ENCODE measurements around the gene E2F6. TPM values are rescaled to one million over a fixed set of nuclear protein-coding genes. Genes with fewer than 3 reads are reported as not detected.

The E2F6 gene
- total RNA-seq, 8 experiments from 2014 or later = 10.7 to 22.5 (median 13.7) TPM

GRCh38 chr2:11417946-11418585 is 47.9 kb downstream of the E2F6 start:
- 10 to 92% (median 35%) methylated on average over 2 to 8 of the region's 8 CpGs for WGBS, 10 experiments
- Histone ChIP-seq H3K27ac (no peak overlapping the region), H3K4me3 (no peak overlapping the region), H3K4me1 (replicated peaks in 1 of 2) (no peaks in the 10 kb centered on the region)
- in situ Hi-C loops (cut with MboI; ENCODE audit: low pct_unique_long_range_greater_than_20kb in 2 of 9, low sequenced_read_pairs in 9 of 9, unreplicated experiment in 9 of 9) = loop anchor here in 3 of 9 experiments (25.0 kb wide), 4 partner anchors 156 to 581 kb away; a partner anchor contains a TSS
- peak in 3 of 8 experiments; percentile 18 to 74 (median 74) for ATAC-seq (replicated peaks in 6 of 8)

GRCh38 chr2:11416931-11417330 is 49.0 kb downstream of the E2F6 start:
- Histone ChIP-seq H3K27ac (no peak overlapping the region), H3K4me1 (replicated peaks in 1 of 2) (no peaks in the 10 kb centered on the region), H3K4me3 (no peak overlapping the region)
- in situ Hi-C loops (cut with MboI; ENCODE audit: low pct_unique_long_range_greater_than_20kb in 2 of 9, low sequenced_read_pairs in 9 of 9, unreplicated experiment in 9 of 9) = loop anchor here in 3 of 9 experiments (25.0 kb wide), 4 partner anchors 155 to 580 kb away; a partner anchor contains a TSS
- no peak for ATAC-seq (replicated peaks in 6 of 8)
- 100% methylated on average over 1 to 2 of the region's 2 CpGs; no CpG with 5 or more reads in 6 of the 10 experiments for WGBS, 10 experiments

- WGBS, 10 experiments = 82 to 100% (median 100%) methylated on average over 1 to 2 of the region's 2 CpGs; no CpG with 5 or more reads in 5 of the 10 experiments
- Histone ChIP-seq H3K4me3 (no peak overlapping the region), H3K4me1 (replicated peaks in 1 of 2) (peaks cover 0 to 3% of the 10 kb centered on the region in 2 donors), H3K27ac (no peak overlapping the region)
- no peak for ATAC-seq (replicated peaks in 6 of 8)
- in situ Hi-C loops (cut with MboI; ENCODE audit: low pct_unique_long_range_greater_than_20kb in 2 of 9, low sequenced_read_pairs in 9 of 9, unreplicated experiment in 9 of 9) = loop anchor here in 3 of 9 experiments (25.0 kb wide), 4 partner anchors 154 to 579 kb away; a partner anchor contains a TSS
Observed at GRCh38 chr2:11416186-11416585, 49.8 kb downstream of the E2F6 start.

- H3K4me3 ChIP-seq = no peak overlapping the region
- peaks cover 0 to 7% of the 10 kb centered on the region in 2 donors for H3K4me1 ChIP-seq (replicated peaks in 1 of 2)
- no peak overlapping the region for H3K27ac ChIP-seq
- in situ Hi-C loops (cut with MboI; ENCODE audit: low pct_unique_long_range_greater_than_20kb in 2 of 9, low sequenced_read_pairs in 9 of 9, unreplicated experiment in 9 of 9) = loop anchor here in 3 of 9 experiments (25.0 kb wide), 4 partner anchors 152 to 577 kb away; a partner anchor contains a TSS
- 41 to 91% (median 78%) methylated on average over 1 to 12 of the region's 12 CpGs for WGBS, 10 experiments
- ATAC-seq (replicated peaks in 6 of 8) = no peak
Observed at GRCh38 chr2:11414372-11415124, 51.4 kb downstream of the E2F6 start.

- in situ Hi-C loops (cut with MboI; ENCODE audit: low pct_unique_long_range_greater_than_20kb in 2 of 9, low sequenced_read_pairs in 9 of 9, unreplicated experiment in 9 of 9) = loop anchor here in 3 of 9 experiments (25.0 kb wide), 4 partner anchors 150 to 575 kb away; a partner anchor contains a TSS
- no peak overlapping the region for H3K27ac ChIP-seq
- WGBS, 10 experiments = 30 to 100% (median 88%) methylated on average over 1 to 5 of the region's 5 CpGs; no CpG with 5 or more reads in 2 of the 10 experiments
- no peak for ATAC-seq (replicated peaks in 6 of 8)
- H3K4me1 ChIP-seq (replicated peaks in 1 of 2) = peaks cover 0 to 7% of the 10 kb centered on the region in 2 donors
- H3K4me3 ChIP-seq = no peak overlapping the region
Observed at GRCh38 chr2:11412449-11412810, 53.5 kb downstream of the E2F6 start.

GRCh38 chr2:11411768-11412448 is 54.1 kb downstream of the E2F6 start:
- ATAC-seq (replicated peaks in 6 of 8) = peak in 3 of 8 experiments; percentile 29 to 54 (median 43)
- 23 to 100% (median 60%) methylated on average over 1 to 10 of the region's 11 CpGs; no CpG with 5 or more reads in 1 of the 10 experiments for WGBS, 10 experiments
- no peak overlapping the region for H3K27ac ChIP-seq
- no peak overlapping the region for H3K4me3 ChIP-seq
- H3K4me1 ChIP-seq (replicated peaks in 1 of 2) = peaks cover 0 to 7% of the 10 kb centered on the region in 2 donors
- in situ Hi-C loops (cut with MboI; ENCODE audit: low pct_unique_long_range_greater_than_20kb in 2 of 9, low sequenced_read_pairs in 9 of 9, unreplicated experiment in 9 of 9) = loop anchor here in 3 of 9 experiments (25.0 kb wide), 4 partner anchors 150 to 575 kb away; a partner anchor contains a TSS

- ATAC-seq (replicated peaks in 6 of 8) = peak in 2 of 8 experiments; percentile 47 to 48
- Histone ChIP-seq H3K4me3 (no peak overlapping the region), H3K4me1 (replicated peaks in 1 of 2) (peaks cover 0 to 7% of the 10 kb centered on the region in 2 donors), H3K27ac (no peak overlapping the region)
- in situ Hi-C loops (cut with MboI; ENCODE audit: low pct_unique_long_range_greater_than_20kb in 2 of 9, low sequenced_read_pairs in 9 of 9, unreplicated experiment in 9 of 9) = loop anchor here in 3 of 9 experiments (25.0 kb wide), 4 partner anchors 149 to 574 kb away; a partner anchor contains a TSS
- WGBS, 10 experiments = 80% methylated on average over 1 of the region's 1 CpG; no CpG with 5 or more reads in 9 of the 10 experiments
Observed at GRCh38 chr2:11411244-11411643, 54.7 kb downstream of the E2F6 start.

GRCh38 chr2:11410101-11410500 is 55.9 kb downstream of the E2F6 start:
- 68 to 100% (median 95%) methylated on average over 3 to 5 of the region's 5 CpGs for WGBS, 10 experiments
- Histone ChIP-seq H3K4me3 (no peak overlapping the region), H3K27ac (no peak overlapping the region), H3K4me1 (replicated peaks in 1 of 2) (peaks cover 0 to 7% of the 10 kb centered on the region in 2 donors)
- in situ Hi-C loops (cut with MboI; ENCODE audit: low pct_unique_long_range_greater_than_20kb in 2 of 9, low sequenced_read_pairs in 9 of 9, unreplicated experiment in 9 of 9) = loop anchor here in 3 of 9 experiments (25.0 kb wide), 4 partner anchors 148 to 573 kb away; a partner anchor contains a TSS
- ATAC-seq (replicated peaks in 6 of 8) = no peak

GRCh38 chr2:11409572-11409959 is 56.4 kb downstream of the E2F6 start:
- Histone ChIP-seq H3K4me1 (replicated peaks in 1 of 2) (peaks cover 0 to 7% of the 10 kb centered on the region in 2 donors), H3K4me3 (no peak overlapping the region), H3K27ac (no peak overlapping the region)
- in situ Hi-C loops (cut with MboI; ENCODE audit: low pct_unique_long_range_greater_than_20kb in 2 of 9, low sequenced_read_pairs in 9 of 9, unreplicated experiment in 9 of 9) = loop anchor here in 3 of 9 experiments (25.0 kb wide), 4 partner anchors 147 to 572 kb away; a partner anchor contains a TSS
- ATAC-seq (replicated peaks in 6 of 8) = no peak
- WGBS, 10 experiments = 50 to 86% (median 80%) methylated on average over 1 of the region's 1 CpG; no CpG with 5 or more reads in 5 of the 10 experiments

- peak in 2 of 8 experiments; percentile 53 to 69 for ATAC-seq (replicated peaks in 6 of 8)
- H3K27ac ChIP-seq = no peak overlapping the region
- 33 to 100% (median 50%) methylated on average over 1 of the region's 1 CpG; no CpG with 5 or more reads in 5 of the 10 experiments for WGBS, 10 experiments
- in situ Hi-C loops (cut with MboI; ENCODE audit: low pct_unique_long_range_greater_than_20kb in 2 of 9, low sequenced_read_pairs in 9 of 9, unreplicated experiment in 9 of 9) = loop anchor here in 3 of 9 experiments (25.0 kb wide), 4 partner anchors 147 to 572 kb away; a partner anchor contains a TSS
- H3K4me3 ChIP-seq = no peak overlapping the region
- peaks cover 0 to 7% of the 10 kb centered on the region in 2 donors for H3K4me1 ChIP-seq (replicated peaks in 1 of 2)
Observed at GRCh38 chr2:11408959-11409571, 56.9 kb downstream of the E2F6 start.

GRCh38 chr2:11407413-11407812 is 58.5 kb downstream of the E2F6 start:
- WGBS, 10 experiments = 50 to 100% (median 85%) methylated on average over 1 to 6 of the region's 6 CpGs
- no peak overlapping the region for H3K4me3 ChIP-seq
- no peak overlapping the region for H3K27ac ChIP-seq
- H3K4me1 ChIP-seq (replicated peaks in 1 of 2) = peaks cover 0 to 7% of the 10 kb centered on the region in 2 donors
- in situ Hi-C loops (cut with MboI; ENCODE audit: low pct_unique_long_range_greater_than_20kb in 2 of 9, low sequenced_read_pairs in 9 of 9, unreplicated experiment in 9 of 9) = loop anchor here in 3 of 9 experiments (25.0 kb wide), 4 partner anchors 145 to 570 kb away; a partner anchor contains a TSS
- no peak for ATAC-seq (replicated peaks in 6 of 8)

- no peak overlapping the region for H3K27ac ChIP-seq
- in situ Hi-C loops (cut with MboI; ENCODE audit: low pct_unique_long_range_greater_than_20kb in 2 of 9, low sequenced_read_pairs in 9 of 9, unreplicated experiment in 9 of 9) = loop anchor here in 3 of 9 experiments (25.0 kb wide), 4 partner anchors 145 to 570 kb away; a partner anchor contains a TSS
- peaks cover 0 to 7% of the 10 kb centered on the region in 2 donors for H3K4me1 ChIP-seq (replicated peaks in 1 of 2)
- ATAC-seq (replicated peaks in 6 of 8) = peak in 1 of 8 experiments; percentile 35
- H3K4me3 ChIP-seq = no peak overlapping the region
- WGBS, 10 experiments = 33 to 100% (median 76%) methylated on average over 1 to 3 of the region's 3 CpGs; no CpG with 5 or more reads in 2 of the 10 experiments
Observed at GRCh38 chr2:11406958-11407381, 59.0 kb downstream of the E2F6 start.

All from motor neuron (in vitro differentiated cells).